SH-SY5Y (cell line): ENCODE measurements around the gene CREB3.

ENCODE experiments used
- GATA2 ChIP-seq: IDR thresholded peaks from 2 replicates; pipeline ENCODE4 v1.6.1; 2011; ENCODE audit warnings: mild to moderate bottlenecking, low read depth, low read length
- GATA3 ChIP-seq: IDR thresholded peaks from 2 replicates; pipeline ENCODE4 v1.6.1; 2011; ENCODE audit warnings: low read depth, mild to moderate bottlenecking, low read length, moderate library complexity

- TF ChIP-seq GATA3: no peak
- no peak for TF ChIP-seq GATA2
Observed at GRCh38 chr9:35725362-35725761, 7.1 kb upstream of the CREB3 start.
